IMR-90 (cell line): ENCODE measurements around the gene SUN5.

Experiments used
- CEBPB ChIP-seq: IDR thresholded peaks from 2 replicates; pipeline ENCODE4 v1.6.1; 2012; ENCODE audit warnings: low read depth, low read length, improper control_type of control experiment
- POLR2A ChIP-seq: IDR thresholded peaks from 2 replicates; pipeline ENCODE4 v1.6.1; 2012; ENCODE audit warnings: mild to moderate bottlenecking, low read depth, low read length
- RAD21 ChIP-seq: IDR thresholded peaks from 2 replicates; pipeline ENCODE4 v1.6.1; 2012; ENCODE audit warnings: low read length, improper control_type of control experiment
- TF ChIP-seq, protein P1 (sequence below): conservative IDR thresholded peaks from 2 replicates; pipeline ENCODE4 v1.5.1; 2012; ENCODE audit warnings: mild to moderate bottlenecking, low read depth, low read length, improper control_type of control experiment

DNA sequence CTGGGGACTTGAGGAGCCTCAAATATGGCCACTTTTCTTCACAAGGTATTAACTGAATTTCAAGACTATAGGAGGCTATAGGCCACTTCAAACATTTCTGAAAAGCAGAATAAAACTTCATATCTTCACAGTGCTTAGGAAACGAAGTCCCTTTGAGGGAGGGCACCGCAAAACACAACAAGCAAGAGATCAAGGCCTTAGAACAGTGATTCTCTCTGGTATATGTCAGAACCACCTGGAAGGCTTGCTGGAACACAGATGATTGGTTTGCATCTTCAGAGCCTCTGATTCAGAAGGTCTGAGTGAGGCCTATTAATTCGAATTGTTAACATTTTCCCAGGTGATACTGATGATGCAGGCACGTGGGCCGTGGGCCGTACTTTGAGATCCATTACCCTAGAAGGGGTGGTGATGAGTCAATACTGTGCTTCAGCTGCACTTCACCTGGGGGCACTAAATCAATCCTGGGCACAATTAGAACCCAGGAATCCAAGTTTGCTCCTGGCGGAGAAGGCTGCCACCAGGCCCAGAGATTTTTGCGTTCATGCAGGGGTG is 10.7 kb downstream of the SUN5 start:
- TF ChIP-seq, protein P1, sequence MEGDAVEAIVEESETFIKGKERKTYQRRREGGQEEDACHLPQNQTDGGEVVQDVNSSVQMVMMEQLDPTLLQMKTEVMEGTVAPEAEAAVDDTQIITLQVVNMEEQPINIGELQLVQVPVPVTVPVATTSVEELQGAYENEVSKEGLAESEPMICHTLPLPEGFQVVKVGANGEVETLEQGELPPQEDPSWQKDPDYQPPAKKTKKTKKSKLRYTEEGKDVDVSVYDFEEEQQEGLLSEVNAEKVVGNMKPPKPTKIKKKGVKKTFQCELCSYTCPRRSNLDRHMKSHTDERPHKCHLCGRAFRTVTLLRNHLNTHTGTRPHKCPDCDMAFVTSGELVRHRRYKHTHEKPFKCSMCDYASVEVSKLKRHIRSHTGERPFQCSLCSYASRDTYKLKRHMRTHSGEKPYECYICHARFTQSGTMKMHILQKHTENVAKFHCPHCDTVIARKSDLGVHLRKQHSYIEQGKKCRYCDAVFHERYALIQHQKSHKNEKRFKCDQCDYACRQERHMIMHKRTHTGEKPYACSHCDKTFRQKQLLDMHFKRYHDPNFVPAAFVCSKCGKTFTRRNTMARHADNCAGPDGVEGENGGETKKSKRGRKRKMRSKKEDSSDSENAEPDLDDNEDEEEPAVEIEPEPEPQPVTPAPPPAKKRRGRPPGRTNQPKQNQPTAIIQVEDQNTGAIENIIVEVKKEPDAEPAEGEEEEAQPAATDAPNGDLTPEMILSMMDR, result no peak
- no peak for TF ChIP-seq CEBPB
- no peak for TF ChIP-seq POLR2A
- TF ChIP-seq RAD21, result no peak
